Effector CD4-positive, alpha-beta T cell (primary cell): ENCODE data around the gene OS9.

Source experiments
- DNase-seq: peaks from one replicate; pipeline ENCODE4 v3.0.0-alpha.2; 2020

The OS9 gene

DNA sequence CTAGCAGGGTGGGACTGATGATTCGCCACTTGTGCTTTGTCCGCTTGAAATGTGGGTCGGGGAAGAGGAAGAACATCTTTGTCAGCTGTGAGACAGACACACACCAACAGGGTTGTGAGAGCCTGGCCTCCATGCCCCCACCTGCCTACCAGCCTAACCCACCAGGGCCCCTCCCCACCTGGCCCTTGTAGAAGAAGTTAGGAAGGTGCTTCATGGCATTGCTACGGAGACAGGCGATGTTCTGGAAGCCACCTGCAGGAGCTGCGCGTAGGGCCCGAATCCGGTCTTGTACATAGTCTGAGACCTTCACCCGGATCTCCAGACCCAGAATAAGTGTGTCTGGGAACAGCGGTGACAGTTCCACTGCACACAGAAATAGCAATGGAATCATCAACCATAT, 75.7 kb downstream of the OS9 start:
- no peak for DNase-seq

DNA sequence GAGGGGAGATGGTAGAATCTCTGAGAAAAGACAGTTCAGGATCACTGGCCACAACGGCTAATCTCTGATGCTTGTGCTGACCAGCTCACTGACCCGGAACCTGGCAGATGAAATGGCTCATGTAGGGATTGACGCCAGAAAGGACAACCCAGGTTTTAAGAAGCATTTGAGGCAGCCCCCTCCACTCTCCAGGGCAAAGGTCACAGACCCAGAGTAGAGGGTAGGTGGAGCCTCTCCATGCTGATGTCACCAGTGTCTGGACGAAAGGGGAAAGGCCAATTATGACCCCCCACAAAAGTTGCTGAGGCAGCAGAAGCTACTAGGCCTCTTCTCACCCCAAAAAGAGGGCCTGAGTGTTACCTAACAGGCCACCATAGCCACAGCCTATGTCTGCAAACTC, 76.8 kb downstream of the OS9 start:
- no peak for DNase-seq
